NCI-H526 (cell line): ENCODE data around the gene CDX2.
"Not testable (repeated sequence)": the region's sequence is repeated elsewhere in the genome, so short reads cannot be mapped to it uniquely, and the experiment has no call there.

ENCODE experiments used
- DNase-seq, 2 experiments: peaks; one replicate each; lab custom pipeline; 2025; lab: John Stamatoyannopoulos, UW

CDX2 gene

DNA sequence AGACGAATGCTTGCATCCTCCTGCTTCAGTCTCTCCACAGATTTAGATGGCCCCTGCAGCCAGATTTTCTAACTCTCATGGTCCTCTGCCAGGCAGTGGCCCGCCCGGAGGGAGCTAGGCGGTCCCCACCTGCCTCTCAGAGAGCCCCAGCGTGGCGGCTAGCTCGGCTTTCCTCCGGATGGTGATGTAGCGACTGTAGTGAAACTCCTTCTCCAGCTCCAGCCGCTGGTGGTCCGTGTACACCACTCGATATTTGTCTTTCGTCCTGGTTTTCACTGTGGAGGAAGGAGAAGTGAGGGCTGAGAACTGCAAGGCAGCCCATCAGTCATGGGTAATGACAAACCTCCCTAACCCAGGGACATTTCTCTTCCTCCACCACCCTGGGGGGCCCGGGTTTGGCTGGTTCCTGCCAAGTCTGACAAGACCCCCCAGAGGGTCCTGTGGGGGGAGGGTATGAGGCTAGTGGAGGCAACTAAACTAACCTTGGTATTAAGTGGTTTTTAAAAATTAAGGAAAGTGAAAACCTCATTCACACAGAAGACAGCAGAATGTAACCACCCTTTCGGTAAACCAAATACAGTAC, 4.3 kb downstream of the CDX2 start:
- DNase-seq = no peak

GRCh38 chr13:27964206-27964605, 4.9 kb downstream of the CDX2 start:
- DNase-seq = not testable (repeated sequence)

- DNase-seq = no peak
Observed at GRCh38 chr13:27963491-27963890, 5.6 kb downstream of the CDX2 start.

- DNase-seq = no peak
Observed at GRCh38 chr13:27962982-27963381, 6.1 kb downstream of the CDX2 start.

DNA sequence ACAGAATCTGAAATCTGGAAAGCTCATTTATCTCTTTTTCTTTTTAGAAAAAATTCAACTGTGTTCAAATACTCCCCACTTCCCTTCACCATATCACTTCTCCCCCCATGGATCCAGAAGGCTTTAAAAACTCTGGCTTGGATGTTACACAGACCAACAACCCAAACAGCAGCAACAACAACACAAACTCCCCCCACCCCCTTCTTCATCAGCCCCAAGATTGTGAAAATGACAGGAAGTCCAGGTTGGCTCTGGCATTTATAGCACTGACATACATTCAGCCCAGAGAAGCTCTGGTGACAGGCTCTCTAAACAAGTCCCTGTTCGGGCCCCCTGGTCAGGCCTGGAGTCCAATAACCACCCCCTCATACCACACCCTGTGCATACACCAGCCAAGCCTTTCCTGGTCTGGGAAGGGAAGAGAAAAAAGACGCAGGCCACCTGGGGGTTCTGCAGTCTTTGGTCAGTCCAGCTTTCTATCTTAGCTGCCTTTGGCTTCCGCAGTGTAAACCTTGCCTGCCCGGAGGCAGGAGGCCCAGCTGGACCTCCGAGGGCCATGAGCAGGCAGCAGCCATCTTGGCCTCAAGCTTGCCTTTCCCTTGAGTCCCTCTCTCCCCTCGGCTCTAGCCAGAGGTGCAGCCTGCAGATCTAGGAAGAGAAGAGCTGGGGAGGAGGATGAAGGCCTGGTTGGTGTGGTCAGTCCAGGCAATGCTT, 6.8 kb downstream of the CDX2 start:
- no peak for DNase-seq

DNA sequence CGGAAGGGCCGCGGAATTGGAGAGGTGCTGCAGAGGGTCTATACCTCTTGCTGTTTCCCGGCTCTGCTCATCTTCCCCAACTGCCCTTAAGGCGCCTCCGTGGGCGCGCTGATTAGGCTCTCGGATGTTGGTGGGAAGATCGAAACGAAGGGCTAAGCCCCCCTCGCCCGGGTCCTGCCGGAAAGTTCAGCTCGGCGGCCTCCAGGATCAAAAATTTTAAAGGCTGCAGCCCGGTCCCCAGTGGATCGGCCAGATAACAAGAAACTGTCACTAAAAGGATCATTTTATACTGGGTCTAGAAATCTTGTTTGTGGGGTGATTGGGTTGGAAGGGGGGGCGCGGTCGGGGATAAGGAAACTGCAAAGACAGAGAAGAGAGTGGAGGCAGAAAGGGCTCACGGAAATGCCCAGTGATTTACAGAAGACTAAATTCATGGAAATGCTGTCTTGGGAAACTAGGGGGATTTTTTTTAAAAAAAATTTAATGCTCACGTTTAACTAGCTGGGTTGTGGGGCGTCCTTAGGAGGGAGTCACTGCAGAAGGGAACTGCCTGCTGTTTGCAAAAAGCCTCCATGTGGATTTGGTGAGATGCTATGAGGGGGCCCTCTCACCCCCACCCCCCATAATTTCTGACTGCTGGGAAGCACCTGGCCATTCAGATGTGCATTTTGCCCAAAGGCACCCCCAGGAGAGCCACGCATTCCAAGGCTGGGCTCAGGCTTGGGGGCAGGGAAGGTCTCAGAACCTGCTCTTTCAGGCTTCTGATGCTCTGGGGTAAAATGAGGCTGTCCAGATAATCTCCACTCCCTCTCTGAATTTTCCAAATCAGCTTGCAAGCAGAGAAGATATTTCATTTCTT, 7.7 kb downstream of the CDX2 start:
- no peak for DNase-seq

- DNase-seq = peak; percentile 81 to 92
Observed at GRCh38 chr13:27960362-27961226, 8.5 kb downstream of the CDX2 start.

GRCh38 chr13:27959976-27960361, 9.1 kb downstream of the CDX2 start:
- no peak for DNase-seq

DNA sequence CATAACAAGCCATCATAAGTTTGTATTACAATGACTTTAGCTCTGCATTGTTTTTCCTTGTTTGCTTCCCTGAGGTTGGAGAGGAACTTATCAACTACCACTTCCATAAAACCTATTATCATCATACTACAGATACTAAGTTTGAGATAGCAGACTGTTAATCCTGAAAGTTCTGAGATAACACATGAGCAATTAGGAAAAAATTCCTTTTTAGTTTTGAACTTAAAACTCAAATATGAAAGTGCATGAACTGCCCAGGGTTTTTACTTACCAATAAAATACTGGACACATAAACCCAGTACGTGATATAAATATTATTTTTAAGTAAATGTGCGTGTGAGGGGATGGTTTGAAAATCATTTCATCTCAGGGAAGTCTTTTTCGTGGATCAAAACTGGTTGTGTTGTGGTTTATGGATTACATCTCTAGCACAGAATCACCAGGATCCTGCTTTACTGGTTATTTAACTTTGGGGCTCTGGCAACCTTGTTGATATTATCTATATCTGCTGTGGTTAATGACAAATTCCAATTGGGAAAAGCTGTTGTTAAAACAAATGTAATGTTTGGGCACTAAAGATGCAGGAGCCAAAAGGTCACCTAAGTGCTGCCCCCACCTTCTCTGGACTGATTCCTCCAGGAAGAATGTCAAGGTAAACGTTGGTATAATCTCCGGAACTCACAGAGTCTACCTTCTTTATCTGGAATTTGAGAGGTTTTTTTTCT, 12.4 kb downstream of the CDX2 start:
- DNase-seq = no peak

GRCh38 chr13:27955014-27955591, 14.0 kb downstream of the CDX2 start:
- DNase-seq = no peak

GRCh38 chr13:27954406-27954851, 14.7 kb downstream of the CDX2 start:
- peak; percentile 71 to 90 for DNase-seq

DNA sequence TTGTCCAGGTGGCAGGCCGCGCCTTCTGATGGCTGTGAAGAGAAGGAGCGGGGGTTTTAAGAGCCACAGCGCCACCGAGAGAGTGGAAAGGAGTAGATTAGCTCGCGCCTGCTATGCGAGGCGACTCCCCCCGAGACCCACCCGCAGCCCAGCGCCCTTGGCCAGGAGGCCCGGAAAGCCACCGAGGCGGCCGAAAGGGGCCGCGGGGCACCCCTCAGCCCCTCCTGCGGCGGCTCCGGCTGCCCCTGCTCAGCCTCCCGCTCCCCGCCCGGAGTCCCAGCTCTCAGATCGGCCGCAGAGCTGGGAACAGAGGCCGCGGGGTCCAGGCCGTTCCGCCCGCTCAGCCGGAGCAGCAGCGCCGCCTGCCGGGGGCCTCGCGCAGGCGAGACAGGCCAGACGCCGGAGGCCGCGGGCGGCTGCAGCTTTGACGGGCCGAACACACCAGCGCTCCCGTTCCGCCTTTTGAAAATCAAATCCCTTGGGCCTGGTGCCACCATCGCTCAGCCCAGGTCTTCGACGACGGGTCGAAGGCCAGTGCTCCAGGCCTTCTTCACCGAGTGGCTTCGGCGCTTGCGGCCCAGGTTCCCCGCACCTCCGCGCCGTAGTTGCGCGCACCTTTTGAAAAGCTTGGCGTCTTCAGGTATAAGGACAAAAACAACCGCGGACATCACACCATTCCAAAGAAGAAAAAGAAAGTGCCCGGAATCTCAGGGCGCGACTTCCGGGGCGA, 15.3 kb downstream of the CDX2 start:
- DNase-seq = peak; percentile 79 to 96

DNA sequence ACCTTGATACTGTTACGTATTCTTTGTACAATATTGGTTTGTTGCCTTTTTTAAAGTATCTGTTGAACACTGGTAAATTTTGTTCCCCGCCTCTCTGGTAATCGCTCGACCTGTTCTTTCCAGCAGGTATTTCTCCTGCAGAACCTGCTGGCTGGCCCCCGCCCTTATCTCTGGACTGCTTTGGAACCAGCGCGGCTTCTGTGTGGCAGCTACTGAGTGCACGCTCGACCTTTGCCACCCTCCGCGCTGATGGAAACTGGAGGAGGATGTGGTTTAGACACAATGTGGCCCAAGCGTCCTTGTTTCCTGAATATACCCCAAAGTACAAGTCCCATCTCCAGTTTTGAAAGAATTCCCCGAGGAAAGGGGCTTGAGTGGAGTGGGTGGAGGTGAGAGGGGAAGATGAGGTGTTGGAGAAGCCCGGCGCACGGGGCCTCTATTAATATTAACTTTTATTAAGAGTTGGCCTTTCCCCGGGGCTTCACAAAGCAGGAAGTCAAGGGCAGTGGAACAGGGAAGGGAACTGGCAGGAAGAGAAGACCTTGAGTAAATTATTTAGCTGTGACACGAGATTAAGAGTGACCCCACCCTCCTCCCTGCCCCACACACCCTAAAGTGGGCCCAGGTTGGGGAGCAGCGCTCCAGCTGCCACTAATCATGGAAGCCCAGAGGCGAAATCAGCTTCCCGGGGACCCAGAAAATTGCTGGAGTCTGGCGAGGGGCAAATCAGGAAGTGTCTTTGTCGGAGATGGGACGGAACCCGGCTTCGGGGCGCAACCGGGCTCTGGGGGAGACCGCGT, 16.0 kb downstream of the CDX2 start:
- no peak for DNase-seq

DNA sequence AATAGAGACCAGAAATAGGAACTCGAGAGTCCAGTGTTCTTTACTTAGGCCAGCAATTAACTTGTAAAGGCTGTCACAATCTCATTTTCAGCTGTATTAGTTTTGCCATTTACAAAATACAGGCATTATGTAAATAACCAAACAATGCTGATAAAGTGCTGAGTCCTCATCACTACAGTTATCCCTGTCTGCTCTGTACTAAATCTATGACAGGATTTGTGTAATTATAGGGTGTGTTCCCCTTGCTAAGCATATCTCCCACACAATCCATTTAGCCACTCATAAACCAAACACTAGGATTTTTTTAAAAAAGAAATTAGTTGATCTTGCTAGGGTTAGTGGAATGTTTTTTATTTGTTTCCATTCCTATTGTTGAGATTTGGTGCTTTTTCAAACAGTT, 26.1 kb downstream of the CDX2 start:
- DNase-seq = no peak

GRCh38 chr13:27933580-27934328, 35.4 kb downstream of the CDX2 start:
- no peak for DNase-seq

GRCh38 chr13:27933118-27933517, 36.0 kb downstream of the CDX2 start:
- no peak for DNase-seq

DNA sequence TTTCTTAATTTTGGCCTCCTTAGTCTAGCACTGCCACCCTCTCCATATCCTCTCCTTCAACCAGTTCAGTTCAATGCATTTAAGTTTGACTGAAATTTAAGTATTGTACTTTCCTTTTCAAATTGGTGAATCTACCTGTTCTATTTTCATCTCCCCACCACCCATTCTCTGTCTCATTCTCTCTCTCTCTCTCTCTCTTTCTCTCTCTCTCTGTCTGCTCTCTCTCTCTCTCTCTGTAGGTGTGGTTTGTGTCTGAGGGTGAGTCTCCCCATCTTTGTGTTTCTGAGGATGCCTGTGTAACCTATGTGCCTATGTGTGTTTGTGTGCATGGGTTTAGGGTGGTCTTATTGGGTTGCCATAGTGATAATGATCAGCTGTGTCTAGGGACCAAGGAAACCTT, 39.2 kb downstream of the CDX2 start:
- DNase-seq = no peak
